K562 (cell line): Measurements from ENCODE around the gene OR8B3. TPM values are rescaled to one million over a fixed set of nuclear protein-coding genes. Genes with fewer than 3 reads are reported as not detected.

Experiments
- ATAC-seq: fragments of 200-7000 bp; cut with Tn5 transposase; 3 replicates; pipeline ENCODE4 v1.9.1; 2020; ENCODE audit warnings: moderate library complexity
- BruUV-seq: library from RNA; stranded (reverse); fragments of 400-500 nt; replicated peaks from 2 replicates; lab custom pipeline; 2021; lab: Mats Ljungman, UMichigan
- CTCF ChIA-PET: fragments of 300-600 bp; formaldehyde crosslinking; extraction: SDS; loops from one replicate; lab custom pipeline; 2021; ENCODE audit warnings: low intra/inter-chr PET ratio; lab: Yijun Ruan, JAX
- POLR2A ChIA-PET: fragments of 300-600, 350-650 bp; sonication (Branson Sonifier 250); formaldehyde crosslinking; extraction: SDS; loops from one replicate; lab custom pipeline; 2021; ENCODE audit warnings: antibody characterized with exemption, inconsistent platforms; lab: Yijun Ruan, JAX
- DNase-seq, 4 experiments: peaks; one replicate each; pipeline versions ENCODE4 v3.0.0 to v3.0.0-alpha.2; 2011 to 2018; ENCODE audit warnings: low spot score in 3 of 4, mixed read lengths in 3 of 4; ENCODE audit errors: extremely low read depth in 1 of 4
- FAIRE-seq: peaks from 2 replicates; lab custom pipeline; 2011; peaks lifted over from hg19 to GRCh38; lab: Jason Lieb, UNC
- H2AFZ ChIP-seq: 2 replicates; pipeline ENCODE4 v1.6.0; 2011; ENCODE audit warnings: low read depth, low read length, control low read depth, inconsistent platforms
- H3K27ac ChIP-seq: fragments of 200-600 bp; 3 replicates; pipeline ENCODE4 v1.8.0; 2011; ENCODE audit warnings: low read depth, mild to moderate bottlenecking, control low read depth, inconsistent platforms, low read length, moderate library complexity, mixed read lengths; ENCODE audit errors: extremely low read depth
- H3K27me3 ChIP-seq, 2 experiments: fragments of 300-600 bp in 1 of 2; 2 replicates in 1 of 2; 3 replicates in 1 of 2; pipeline versions ENCODE4 v1.6.0 to v1.8.0; 2011; ENCODE audit warnings: inconsistent platforms in 2 of 2, low read length in 2 of 2, mild to moderate bottlenecking in 1 of 2, mixed read lengths in 1 of 2, moderate library complexity in 1 of 2; ENCODE audit not compliant: control insufficient read depth in 2 of 2, insufficient read depth in 2 of 2
- H3K36me3 ChIP-seq: fragments of 300-600 bp; 3 replicates; pipeline ENCODE4 v1.8.0; 2011; ENCODE audit warnings: mild to moderate bottlenecking, low read length, inconsistent platforms; ENCODE audit not compliant: control insufficient read depth, insufficient read depth
- H3K4me1 ChIP-seq, 2 experiments: fragments of 200-600 bp in 1 of 2; replicated peaks in 1 of 2; 2 replicates in 1 of 2; 3 replicates in 1 of 2; pipeline versions ENCODE4 v1.5.1 to v1.8.0; 2011; ENCODE audit warnings: inconsistent platforms in 2 of 2, low read length in 2 of 2, mild to moderate bottlenecking in 1 of 2, mixed read lengths in 1 of 2, moderate library complexity in 1 of 2; ENCODE audit not compliant: control insufficient read depth in 2 of 2, insufficient read depth in 2 of 2
- H3K4me2 ChIP-seq: 2 replicates; pipeline ENCODE4 v1.6.1; 2011; ENCODE audit warnings: low read length, control low read depth, inconsistent platforms, mixed read lengths; ENCODE audit not compliant: insufficient read depth
- H3K4me3 ChIP-seq: fragments of 200-600 bp; sonication (generic), shearing (Covaris generic); 2 replicates; pipeline ENCODE4 v1.5.1; 2016; ENCODE audit warnings: control low read depth, inconsistent platforms
- H3K79me2 ChIP-seq: fragments of 200-600 bp; 3 replicates; pipeline ENCODE4 v1.8.0; 2011; ENCODE audit warnings: low read length, inconsistent platforms; ENCODE audit not compliant: control insufficient read depth, insufficient read depth
- H3K9ac ChIP-seq, 2 experiments: 2 replicates each; pipeline versions ENCODE4 v1.6.0 to v1.6.1; 2011; ENCODE audit warnings: low read depth in 2 of 2, low read length in 2 of 2, control low read depth in 1 of 2, inconsistent platforms in 1 of 2, mild to moderate bottlenecking in 1 of 2, mixed read lengths in 1 of 2; ENCODE audit not compliant: insufficient read depth in 1 of 2
- H3K9me1 ChIP-seq: one replicate; pipeline ENCODE4 v1.6.0; 2011; ENCODE audit warnings: inconsistent platforms, mild to moderate bottlenecking, low read length, moderate library complexity; ENCODE audit not compliant: control insufficient read depth, insufficient read depth
- H3K9me3 ChIP-seq: replicated peaks from 2 replicates; pipeline ENCODE4 v1.5.1; 2011; ENCODE audit warnings: low read depth, low read length, inconsistent platforms; ENCODE audit not compliant: control insufficient read depth, insufficient read depth
- H4K20me1 ChIP-seq: replicated peaks from 2 replicates; pipeline ENCODE4 v1.6.1; 2011; ENCODE audit warnings: low read length, inconsistent platforms, mixed read lengths; ENCODE audit not compliant: control insufficient read depth, insufficient read depth
- CTCF ChIP-seq, 3 experiments: IDR thresholded peaks in 2 of 3; conservative IDR thresholded peaks in 1 of 3; 2 replicates each; pipeline ENCODE4 v1.5.1; 2011 to 2012; ENCODE audit warnings: low read length in 3 of 3, mild to moderate bottlenecking in 3 of 3, control low read depth in 2 of 3, improper control_type of control experiment in 1 of 3, inconsistent platforms in 1 of 3, low read depth in 1 of 3, mixed read lengths in 1 of 3, moderate library complexity in 1 of 3; ENCODE audit not compliant: insufficient read depth in 2 of 3
- EGR1 ChIP-seq: fragments of 450-650 bp; conservative IDR thresholded peaks from 2 replicates; pipeline ENCODE4 v1.6.1; 2017; ENCODE audit warnings: mild to moderate bottlenecking
- FOXK2 ChIP-seq, 2 experiments: fragments of 450-650 bp; IDR thresholded peaks in 1 of 2; conservative IDR thresholded peaks in 1 of 2; 2 replicates each; pipeline ENCODE4 v1.6.1; 2016; ENCODE audit warnings: low read depth in 2 of 2, mild to moderate bottlenecking in 1 of 2
- MEF2D ChIP-seq: conservative IDR thresholded peaks from 2 replicates; pipeline ENCODE4 v1.6.1; 2016; ENCODE audit warnings: low read depth, missing genetic modification characterization, missing compliant biosample characterization
- NR2C2 ChIP-seq, 2 experiments: fragments of 200-800 bp in 1 of 2; sonication (Bioruptor generic) in 1 of 2; sonication (generic) in 1 of 2; formaldehyde crosslinking in 1 of 2; IDR thresholded peaks; 2 replicates each; pipeline versions ENCODE4 v1.6.1 to v1.8.0; 2016 to 2022; ENCODE audit warnings: mild to moderate bottlenecking in 1 of 2, missing compliant biosample characterization in 1 of 2, missing genetic modification characterization in 1 of 2, missing genetic modification reagents in 1 of 2
- PRMT5 ChIP-seq: sonication (generic); formaldehyde crosslinking; IDR thresholded peaks from 2 replicates; pipeline ENCODE4 v1.5.0; 2020; ENCODE audit warnings: missing genetic modification reagents
- RAD21 ChIP-seq, 2 experiments: fragments of 250-450 bp in 1 of 2; fragments of 450-650 bp in 1 of 2; sonication (Bioruptor Pico) in 1 of 2; formaldehyde crosslinking in 1 of 2; IDR thresholded peaks in 1 of 2; conservative IDR thresholded peaks in 1 of 2; 2 replicates each; pipeline versions ENCODE4 v1.4.0 to v1.8.0; 2020 to 2022; ENCODE audit warnings: mild to moderate bottlenecking in 2 of 2, moderate library complexity in 1 of 2
- SMC3 ChIP-seq: conservative IDR thresholded peaks from 2 replicates; pipeline ENCODE4 v1.6.1; 2011; ENCODE audit warnings: low read depth, low read length, improper control_type of control experiment; ENCODE audit not compliant: insufficient read depth
- TAF7 ChIP-seq: fragments of 450-650 bp; IDR thresholded peaks from 2 replicates; pipeline ENCODE4 v1.6.1; 2016; ENCODE audit warnings: missing genetic modification characterization, missing compliant biosample characterization
- ZNF384 ChIP-seq: IDR thresholded peaks from 2 replicates; pipeline ENCODE4 v1.6.1; 2012; ENCODE audit warnings: low read depth, low read length, improper control_type of control experiment
- ZNF766 ChIP-seq: fragments of 200-800 bp; sonication (Bioruptor generic); conservative IDR thresholded peaks from 2 replicates; pipeline ENCODE4 v1.6.1; 2016; ENCODE audit warnings: missing genetic modification characterization, missing compliant biosample characterization
- WGBS: fragments of 100-300 bp; shearing (Covaris generic); methylation state at CpG from one replicate; pipeline ENCODE4 v1.1.6; 2016; ENCODE audit warnings: low coverage, mixed read lengths; ENCODE audit not compliant: insufficient coverage; ENCODE audit errors: missing lambda C conversion rate; 5-methylcytosine and 5-hydroxymethylcytosine counted together
- in situ Hi-C: fragments of 300-500 bp; cut with MboI; formaldehyde crosslinking; loops from 4 replicates; pipeline ENCODE4 v1.15.0; 2018; ENCODE audit warnings: inconsistent platforms, mixed read lengths
- intact Hi-C: fragments of 100-400 bp; cut with micrococcal nuclease; formaldehyde crosslinking; loops from 2 replicates; pipeline ENCODE4 v1.14.2; 2022
- polyA plus RNA-seq, 8 experiments: library from polyadenylated mRNA; depleted of rRNA in 4 of 8; stranded (reverse) in 5 of 8; unstranded in 3 of 8; fragments of >200 nt; fragmentation: Nextera tagmentation in 2 of 8; fragmentation: Illumina TruSeq in 1 of 8; extraction: Ambion mirVana in 2 of 8; extraction: Trizol in 1 of 8; gene quantifications; 2 replicates each; pipeline versions ENCODE4 v1.2.1 to v1.2.3, GENCODE V29; 2011 to 2014; ENCODE audit warnings: inconsistent platforms in 1 of 8, missing spikeins in 1 of 8
- total RNA-seq, 7 experiments: library from RNA; depleted of rRNA in 6 of 7; stranded (reverse); fragments of >200 nt in 6 of 7; fragmentation: Illumina TruSeq in 2 of 7; extraction: Trizol in 2 of 7; gene quantifications; 2 replicates each; pipeline versions ENCODE4 v1.2.1 to v1.2.3, GENCODE V29; 2011 to 2021; ENCODE audit warnings: low replicate concordance in 1 of 7
- TF ChIP-seq, protein P1 (sequence below): IDR thresholded peaks from 2 replicates; pipeline ENCODE4 v1.6.1; 2016; ENCODE audit warnings: missing genetic modification characterization, missing compliant biosample characterization
- TF ChIP-seq, protein P2 (sequence below): sonication (generic); formaldehyde crosslinking; IDR thresholded peaks from 2 replicates; pipeline ENCODE4 v1.9.0; 2022; ENCODE audit warnings: mild to moderate bottlenecking, missing genetic modification reagents

Gene OR8B3
- total and polyA plus RNA-seq, 9 of the 15 experiments (the other 6 are each of a cell fraction or from before 2014, with no cell fraction given): 0.13 TPM; not detected in 8

GRCh38 chr11:124415356-124415923 is 16.6 kb upstream of the OR8B3 start:
- Histone ChIP-seq H4K20me1 (no peaks in the 10 kb centered on the region), H3K4me2 (no peak overlapping the region), H3K9me1 (no peaks in the 10 kb centered on the region), H3K9me3 (no peaks in the 10 kb centered on the region), H3K27ac (no peak overlapping the region), H3K79me2 (no peaks in the 10 kb centered on the region), H3K4me1 (no peaks in the 10 kb centered on the region), H3K36me3 (no peaks in the 10 kb centered on the region), H3K4me3 (no peak overlapping the region), H2AFZ (no peak overlapping the region), H3K9ac (no peak overlapping the region), H3K27me3 (no peaks in the 10 kb centered on the region)
- peak; percentile 29 to 49 (median 41) for DNase-seq
- BruUV-seq: no TSS peak
- intact Hi-C loops: loop anchor here (1.0 to 10.0 kb wide), 4 partner anchors 171 to 421 kb away; partner anchors contain the start of gene ESAM
- ATAC-seq: no peak
- POLR2A ChIA-PET: no interaction called here
- FAIRE-seq: no peak
- WGBS: 18% methylated on average over 4 of the region's 5 CpGs
- CTCF ChIA-PET: interaction anchor here (0.6 to 2.3 kb wide), 13 partner anchors 35 to 450 kb away, joined by 3 to 18 read pairs (median 4); partner anchors contain the start of gene ROBO3
- in situ Hi-C loops: loop anchor here (5.0 to 25.0 kb wide), 3 partner anchors 172 to 422 kb away; partner anchors contain the start of gene ESAM
- TF ChIP-seq MEF2D (tag) (no peak), ZNF384 (peak; percentile 98), FOXK2 (conservative IDR thresholded peaks at IDR 0.05 in 1 of 2, IDR thresholded peaks at IDR 0.05 in 1 of 2; ENCODE audit: low read depth in 2 of 2) (0 out of 4 replicates have a peak, but pooled peaks of 1 of the 2 experiments have one; percentile 29), RAD21 (CRISPR knock-in tag; conservative IDR thresholded peaks at IDR 0.05 in 1 of 2, IDR thresholded peaks at IDR 0.05 in 1 of 2) (peak; percentile 60 to 83), NR2C2 (CRISPR knock-in tag; IDR thresholded peaks at IDR 0.05) (no peak), NR2C2 (tag; IDR thresholded peaks at IDR 0.05) (0 out of 2 replicates have a peak, but pooled peaks have one; percentile 18), TAF7 (tag) (no peak), CTCF (IDR thresholded peaks at IDR 0.05 in 2 of 3, conservative IDR thresholded peaks at IDR 0.05 in 1 of 3; ENCODE audit: insufficient read depth in 2 of 3, low read depth in 1 of 3, low read length in 3 of 3) (peak; percentile 48 to 80 (median 53); a peak in 5 of 6 replicates), PRMT5 (CRISPR knock-in tag) (no peak), ZNF766 (CRISPR knock-in tag) (no peak), SMC3 (peak; percentile 42; the same call in 1 of the 2 replicates), EGR1 (no peak)
- TF ChIP-seq, protein P1, sequence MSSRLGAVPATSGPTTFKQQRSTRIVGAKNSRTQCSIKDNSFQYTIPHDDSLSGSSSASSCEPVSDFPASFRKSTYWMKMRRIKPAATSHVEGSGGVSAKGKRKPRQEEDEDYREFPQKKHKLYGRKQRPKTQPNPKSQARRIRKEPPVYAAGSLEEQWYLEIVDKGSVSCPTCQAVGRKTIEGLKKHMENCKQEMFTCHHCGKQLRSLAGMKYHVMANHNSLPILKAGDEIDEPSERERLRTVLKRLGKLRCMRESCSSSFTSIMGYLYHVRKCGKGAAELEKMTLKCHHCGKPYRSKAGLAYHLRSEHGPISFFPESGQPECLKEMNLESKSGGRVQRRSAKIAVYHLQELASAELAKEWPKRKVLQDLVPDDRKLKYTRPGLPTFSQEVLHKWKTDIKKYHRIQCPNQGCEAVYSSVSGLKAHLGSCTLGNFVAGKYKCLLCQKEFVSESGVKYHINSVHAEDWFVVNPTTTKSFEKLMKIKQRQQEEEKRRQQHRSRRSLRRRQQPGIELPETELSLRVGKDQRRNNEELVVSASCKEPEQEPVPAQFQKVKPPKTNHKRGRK: peak; percentile 84
- TF ChIP-seq, protein P2, sequence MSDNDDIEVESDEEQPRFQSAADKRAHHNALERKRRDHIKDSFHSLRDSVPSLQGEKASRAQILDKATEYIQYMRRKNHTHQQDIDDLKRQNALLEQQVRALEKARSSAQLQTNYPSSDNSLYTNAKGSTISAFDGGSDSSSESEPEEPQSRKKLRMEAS (CRISPR knock-in tag): no peak
